Activated naive CD8-positive, alpha-beta T cell treated with anti-CD3 and anti-CD28 coated beads, Interleukin-2, amount 50 U/mL, for 24 hours (primary cell): ENCODE results near the gene PABPC1L2A.
A peak's percentile ranks its signal among the peaks of the same experiment; 100 is the strongest.
"Not testable (repeated sequence)": the region's sequence is repeated elsewhere in the genome, so short reads cannot be mapped to it uniquely, and the experiment has no call there.

Source experiments
- ATAC-seq: fragments of 150-1000 bp; cut with Tn5 transposase; one replicate; pipeline ENCODE4 v1.10.0; 2021
- DNase-seq: peaks from one replicate; pipeline ENCODE4 v3.0.0; 2021
- H3K27ac Mint-ChIP-seq: one replicate; pipeline ENCODE4 v1.8.0; 2021; ENCODE audit warnings: mild to moderate bottlenecking, mixed read lengths
- H3K27me3 Mint-ChIP-seq: one replicate; pipeline ENCODE4 v1.8.0; 2021; ENCODE audit warnings: mixed read lengths
- H3K36me3 Mint-ChIP-seq: one replicate; pipeline ENCODE4 v1.8.0; 2021; ENCODE audit warnings: low read depth, mixed read lengths
- H3K4me1 Mint-ChIP-seq: one replicate; pipeline ENCODE4 v1.8.0; 2021; ENCODE audit warnings: mixed read lengths
- H3K4me3 Mint-ChIP-seq: one replicate; pipeline ENCODE4 v1.8.0; 2021; ENCODE audit warnings: mild to moderate bottlenecking, moderate library complexity, mixed read lengths
- H3K9me3 Mint-ChIP-seq: one replicate; pipeline ENCODE4 v1.8.0; 2021; ENCODE audit warnings: mixed read lengths

Gene PABPC1L2A

GRCh38 chrX:73079024-73079562 is at the start of gene PABPC1L2A:
Gene PABPC1L2A, minus strand, starts transcription at chrX:73079512. Its CDS starts 126 bp downstream, at chrX:73079386.
- H3K27me3 Mint-ChIP-seq, H3K36me3 Mint-ChIP-seq, H3K27ac Mint-ChIP-seq, H3K4me3 Mint-ChIP-seq, H3K4me1 Mint-ChIP-seq, ATAC-seq, DNase-seq, H3K9me3 Mint-ChIP-seq: not testable (repeated sequence)

GRCh38 chrX:73127700-73128241 is 48.5 kb upstream of the PABPC1L2A start:
- H3K27me3 Mint-ChIP-seq, result peaks cover 3% of the 10 kb centered on the region
- peaks cover 2% of the 10 kb centered on the region for H3K36me3 Mint-ChIP-seq
- H3K27ac Mint-ChIP-seq, result no peak overlapping the region
- no peaks in the 10 kb centered on the region for H3K9me3 Mint-ChIP-seq
- H3K4me1 Mint-ChIP-seq, result no peaks in the 10 kb centered on the region
- no peak for DNase-seq
- peak; percentile 46 for ATAC-seq
- peak overlapping the region; percentile 32 for H3K4me3 Mint-ChIP-seq

- no peak for DNase-seq
Observed at GRCh38 chrX:73126240-73126639, 46.9 kb upstream of the PABPC1L2A start.

GRCh38 chrX:73099505-73099904 is 20.2 kb upstream of the PABPC1L2A start:
- not testable (repeated sequence) for H3K4me3 Mint-ChIP-seq, DNase-seq, H3K9me3 Mint-ChIP-seq, H3K27me3 Mint-ChIP-seq, H3K36me3 Mint-ChIP-seq, ATAC-seq, H3K27ac Mint-ChIP-seq, H3K4me1 Mint-ChIP-seq

More at GRCh38 chrX:73126240-73126639, 46.9 kb upstream of the PABPC1L2A start:
- no peaks in the 10 kb centered on the region for H3K9me3 Mint-ChIP-seq
- H3K27ac Mint-ChIP-seq, result no peak overlapping the region
- no peaks in the 10 kb centered on the region for H3K4me1 Mint-ChIP-seq
- peaks cover 3% of the 10 kb centered on the region for H3K27me3 Mint-ChIP-seq
- ATAC-seq, result no peak
- no peak overlapping the region for H3K4me3 Mint-ChIP-seq
- H3K36me3 Mint-ChIP-seq, result peaks cover 2% of the 10 kb centered on the region

GRCh38 chrX:73086766-73087165 is 7.5 kb upstream of the PABPC1L2A start:
- not testable (repeated sequence) for DNase-seq, H3K36me3 Mint-ChIP-seq, H3K4me3 Mint-ChIP-seq, ATAC-seq, H3K27ac Mint-ChIP-seq, H3K27me3 Mint-ChIP-seq, H3K9me3 Mint-ChIP-seq, H3K4me1 Mint-ChIP-seq

- not testable (repeated sequence) for H3K4me1 Mint-ChIP-seq, H3K27ac Mint-ChIP-seq, ATAC-seq, H3K4me3 Mint-ChIP-seq, H3K36me3 Mint-ChIP-seq, DNase-seq, H3K27me3 Mint-ChIP-seq, H3K9me3 Mint-ChIP-seq
Observed at GRCh38 chrX:73079884-73080283, 572 bp upstream of the PABPC1L2A start.

- H3K9me3 Mint-ChIP-seq, H3K36me3 Mint-ChIP-seq, H3K4me1 Mint-ChIP-seq, H3K4me3 Mint-ChIP-seq, DNase-seq, ATAC-seq, H3K27ac Mint-ChIP-seq: not testable (repeated sequence)
- H3K27me3 Mint-ChIP-seq, result peaks cover 11% of the 10 kb centered on the region
Observed at GRCh38 chrX:73078597-73078996, 715 bp downstream of the PABPC1L2A start.

- Mint-ChIP-seq H3K4me1 (no peaks in the 10 kb centered on the region), H3K4me3 (no peak overlapping the region), H3K36me3 (no peaks in the 10 kb centered on the region), H3K27me3 (peaks cover 14% of the 10 kb centered on the region), H3K9me3 (no peaks in the 10 kb centered on the region), H3K27ac (no peak overlapping the region)
- no peak for DNase-seq
- no peak for ATAC-seq
Observed at GRCh38 chrX:73076838-73077237, 2.5 kb downstream of the PABPC1L2A start.

- ATAC-seq (no peak), DNase-seq (no peak)
- H3K9me3 Mint-ChIP-seq, result no peaks in the 10 kb centered on the region
- no peak overlapping the region for H3K4me3 Mint-ChIP-seq
- H3K4me1 Mint-ChIP-seq, result no peaks in the 10 kb centered on the region
- peaks cover 5% of the 10 kb centered on the region for H3K27me3 Mint-ChIP-seq
- no peak overlapping the region for H3K27ac Mint-ChIP-seq
- no peaks in the 10 kb centered on the region for H3K36me3 Mint-ChIP-seq
Observed at GRCh38 chrX:73069365-73070035, 9.8 kb downstream of the PABPC1L2A start.

- no peak overlapping the region for H3K4me3 Mint-ChIP-seq
- H3K9me3 Mint-ChIP-seq, result no peaks in the 10 kb centered on the region
- H3K27ac Mint-ChIP-seq, result no peak overlapping the region
- H3K27me3 Mint-ChIP-seq, result peaks cover 4% of the 10 kb centered on the region
- DNase-seq, result no peak
- ATAC-seq, result no peak
- no peaks in the 10 kb centered on the region for H3K4me1 Mint-ChIP-seq
- H3K36me3 Mint-ChIP-seq, result no peaks in the 10 kb centered on the region
Observed at GRCh38 chrX:73068467-73069364, 10.6 kb downstream of the PABPC1L2A start.

GRCh38 chrX:73067761-73068466 is 11.4 kb downstream of the PABPC1L2A start:
- H3K4me3 Mint-ChIP-seq, H3K36me3 Mint-ChIP-seq, H3K4me1 Mint-ChIP-seq, H3K27ac Mint-ChIP-seq, DNase-seq, H3K27me3 Mint-ChIP-seq, ATAC-seq, H3K9me3 Mint-ChIP-seq: not testable (repeated sequence)

GRCh38 chrX:73028876-73029275 is 50.4 kb downstream of the PABPC1L2A start:
- H3K4me1 Mint-ChIP-seq, result no peaks in the 10 kb centered on the region
- no peaks in the 10 kb centered on the region for H3K36me3 Mint-ChIP-seq
- no peak for DNase-seq
- no peaks in the 10 kb centered on the region for H3K9me3 Mint-ChIP-seq
- ATAC-seq, result no peak
- H3K27me3 Mint-ChIP-seq, result no peaks in the 10 kb centered on the region
- H3K27ac Mint-ChIP-seq, result no peak overlapping the region
- H3K4me3 Mint-ChIP-seq, result no peak overlapping the region
